GM21717 (cell line): ENCODE results near the gene SMARCD2.
"Not testable (repeated sequence)": the region's sequence is repeated elsewhere in the genome, so short reads cannot be mapped to it uniquely, and the experiment has no call there.

Experiments
- ATAC-seq: cut with Tn5 transposase; IDR thresholded peaks from one replicate; pipeline ENCODE4 v1.9.1; 2021; ENCODE audit warnings: mild to moderate bottlenecking, moderate library complexity; ENCODE audit not compliant: unreplicated experiment

SMARCD2 gene

GRCh38 chr17:63816123-63816522 is 26.4 kb downstream of the SMARCD2 start:
- no peak for ATAC-seq

- no peak for ATAC-seq
Measured at GRCh38 chr17:63809970-63810369, 32.5 kb downstream of the SMARCD2 start.

- no peak for ATAC-seq
Measured at GRCh38 chr17:63805591-63805990, 36.9 kb downstream of the SMARCD2 start.

- no peak for ATAC-seq
Measured at GRCh38 chr17:63804328-63804727, 38.2 kb downstream of the SMARCD2 start.

GRCh38 chr17:63800783-63801182 is 41.7 kb downstream of the SMARCD2 start:
- no peak for ATAC-seq

GRCh38 chr17:63798572-63799106 is 43.8 kb downstream of the SMARCD2 start:
- ATAC-seq = no peak

GRCh38 chr17:63796375-63796774 is 46.1 kb downstream of the SMARCD2 start:
- ATAC-seq = not testable (repeated sequence)

- ATAC-seq = no peak
Measured at GRCh38 chr17:63792055-63792729, 50.3 kb downstream of the SMARCD2 start.

GRCh38 chr17:63790057-63790456 is 52.4 kb downstream of the SMARCD2 start:
- ATAC-seq = no peak

- no peak for ATAC-seq
Measured at GRCh38 chr17:63786971-63787711, 55.3 kb downstream of the SMARCD2 start.

GRCh38 chr17:63786117-63786516 is 56.4 kb downstream of the SMARCD2 start:
- no peak for ATAC-seq

GRCh38 chr17:63785556-63785955 is 56.9 kb downstream of the SMARCD2 start:
- no peak for ATAC-seq

GRCh38 chr17:63783522-63783921 is 59.0 kb downstream of the SMARCD2 start:
- ATAC-seq = no peak
